ENCODE results near the gene DOCK8.
A peak's percentile ranks its signal among the peaks of the same experiment; 100 is the strongest.

Gene DOCK8

DNA sequence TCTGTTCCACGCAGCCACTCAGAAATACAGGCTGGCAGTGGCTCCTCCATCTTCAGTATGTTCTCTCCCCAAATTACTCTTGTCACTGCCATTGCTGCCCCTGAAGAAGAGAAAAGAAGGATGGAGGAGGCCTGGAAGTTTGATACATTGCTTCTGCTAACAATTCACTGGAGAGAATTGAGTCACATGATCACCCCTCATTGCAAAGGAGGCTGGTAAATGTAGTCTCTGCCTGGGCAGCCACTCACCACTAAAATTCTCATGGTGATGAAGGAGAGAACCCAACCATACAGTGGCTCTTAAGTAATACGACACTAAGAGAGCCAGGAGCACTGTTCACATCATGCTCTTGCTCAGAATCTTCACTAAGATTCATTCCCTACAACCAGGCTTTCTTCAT, 112.0 kb downstream of the DOCK8 start:
- FAIRE-seq = no peak
- TF ChIP-seq, protein P1, sequence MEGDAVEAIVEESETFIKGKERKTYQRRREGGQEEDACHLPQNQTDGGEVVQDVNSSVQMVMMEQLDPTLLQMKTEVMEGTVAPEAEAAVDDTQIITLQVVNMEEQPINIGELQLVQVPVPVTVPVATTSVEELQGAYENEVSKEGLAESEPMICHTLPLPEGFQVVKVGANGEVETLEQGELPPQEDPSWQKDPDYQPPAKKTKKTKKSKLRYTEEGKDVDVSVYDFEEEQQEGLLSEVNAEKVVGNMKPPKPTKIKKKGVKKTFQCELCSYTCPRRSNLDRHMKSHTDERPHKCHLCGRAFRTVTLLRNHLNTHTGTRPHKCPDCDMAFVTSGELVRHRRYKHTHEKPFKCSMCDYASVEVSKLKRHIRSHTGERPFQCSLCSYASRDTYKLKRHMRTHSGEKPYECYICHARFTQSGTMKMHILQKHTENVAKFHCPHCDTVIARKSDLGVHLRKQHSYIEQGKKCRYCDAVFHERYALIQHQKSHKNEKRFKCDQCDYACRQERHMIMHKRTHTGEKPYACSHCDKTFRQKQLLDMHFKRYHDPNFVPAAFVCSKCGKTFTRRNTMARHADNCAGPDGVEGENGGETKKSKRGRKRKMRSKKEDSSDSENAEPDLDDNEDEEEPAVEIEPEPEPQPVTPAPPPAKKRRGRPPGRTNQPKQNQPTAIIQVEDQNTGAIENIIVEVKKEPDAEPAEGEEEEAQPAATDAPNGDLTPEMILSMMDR (IDR thresholded peaks at IDR 0.05; ENCODE audit: insufficient read depth, missing control alignments) = no peak
- no peak for DNase-seq (ENCODE audit: insufficient read length, low spot score)

DNA sequence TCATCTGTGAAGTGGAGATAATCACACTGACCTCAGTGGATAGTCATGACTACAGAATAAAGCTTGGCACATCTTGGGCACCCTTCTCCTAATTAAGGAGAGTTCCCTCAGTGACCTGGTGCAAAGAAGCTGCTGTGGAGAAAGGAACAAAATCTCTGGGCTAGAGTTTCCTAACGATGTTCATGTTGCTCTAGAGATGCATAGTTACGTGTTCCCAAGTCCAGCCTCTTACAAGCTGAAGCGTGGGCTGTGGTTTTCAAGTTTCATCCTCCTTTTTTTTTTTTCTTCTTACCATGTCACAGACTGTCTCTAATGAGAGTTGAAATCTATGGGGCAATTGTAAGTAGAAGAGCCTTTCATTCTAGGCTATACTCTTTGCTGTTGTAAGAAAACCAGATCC, 113.8 kb downstream of the DOCK8 start:
- DNase-seq (ENCODE audit: insufficient read length, low spot score) (no peak), FAIRE-seq (no peak)
- TF ChIP-seq, protein P1 (IDR thresholded peaks at IDR 0.05; ENCODE audit: insufficient read depth, missing control alignments) = no peak

DNA sequence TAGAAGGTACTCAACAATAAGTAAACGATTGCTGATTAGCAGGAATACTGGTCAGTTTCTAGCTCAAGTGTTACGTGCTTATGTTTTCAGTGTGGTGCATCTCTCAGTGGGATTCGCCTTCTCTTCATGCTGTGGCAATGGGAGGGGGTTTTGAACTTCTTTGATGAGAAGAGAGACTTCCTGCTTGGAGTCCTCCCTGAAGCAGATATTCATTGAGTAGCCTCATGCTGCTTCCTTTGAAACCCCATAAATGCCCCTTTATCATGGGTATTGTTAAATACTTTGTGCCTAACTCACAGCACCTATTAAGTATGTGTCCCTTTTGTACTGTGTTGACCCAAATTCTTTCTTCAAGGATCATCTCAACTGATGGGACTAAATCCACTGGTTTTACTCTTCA, 116.5 kb downstream of the DOCK8 start:
- FAIRE-seq = no peak
- TF ChIP-seq, protein P1 (IDR thresholded peaks at IDR 0.05; ENCODE audit: insufficient read depth, missing control alignments) = no peak
- no peak for DNase-seq (ENCODE audit: insufficient read length, low spot score)

DNA sequence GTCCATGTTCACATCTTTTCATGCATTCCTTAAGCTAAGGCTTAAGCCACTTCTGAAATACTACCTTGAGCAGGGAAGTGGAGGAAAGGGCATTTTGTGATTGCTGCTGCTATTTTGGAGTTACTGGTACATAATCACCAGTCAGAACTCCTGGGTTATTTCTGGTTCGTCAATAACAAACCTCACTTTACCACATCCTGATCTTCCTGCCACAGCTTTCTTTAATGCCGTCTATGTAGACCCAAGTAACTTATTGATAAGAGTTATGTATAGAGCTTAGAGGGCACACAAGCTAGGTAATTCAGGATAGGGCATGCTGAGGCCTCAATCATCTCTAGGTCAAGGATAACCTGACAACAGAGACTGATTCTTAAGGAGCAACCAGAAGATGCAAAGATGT, 120.7 kb downstream of the DOCK8 start:
- TF ChIP-seq, protein P1 (IDR thresholded peaks at IDR 0.05; ENCODE audit: insufficient read depth, missing control alignments) = no peak
- FAIRE-seq (no peak), DNase-seq (ENCODE audit: insufficient read length, low spot score) (no peak)

DNA sequence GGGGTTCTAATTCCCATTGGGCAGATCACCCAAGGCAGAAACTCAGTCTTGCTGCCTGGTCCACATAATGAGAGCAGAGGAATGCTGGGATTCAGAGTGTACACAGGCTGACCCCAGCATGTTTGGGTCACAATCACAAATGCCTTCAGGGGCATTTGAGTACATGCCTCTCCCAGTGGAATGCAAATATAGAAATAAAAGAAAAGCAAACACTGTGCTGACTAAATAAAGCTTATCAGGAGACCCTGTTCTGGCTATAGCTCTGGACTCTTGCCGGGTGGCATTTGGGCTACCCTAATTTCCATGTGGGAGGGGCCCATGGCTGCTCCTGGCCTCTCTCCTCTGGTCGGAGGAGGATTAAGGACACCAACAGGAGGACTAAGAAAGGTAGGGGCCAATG, 121.4 kb downstream of the DOCK8 start:
- no peak for FAIRE-seq
- no peak for DNase-seq (ENCODE audit: insufficient read length, low spot score)
- TF ChIP-seq, protein P1 (IDR thresholded peaks at IDR 0.05; ENCODE audit: insufficient read depth, missing control alignments) = no peak

DNA sequence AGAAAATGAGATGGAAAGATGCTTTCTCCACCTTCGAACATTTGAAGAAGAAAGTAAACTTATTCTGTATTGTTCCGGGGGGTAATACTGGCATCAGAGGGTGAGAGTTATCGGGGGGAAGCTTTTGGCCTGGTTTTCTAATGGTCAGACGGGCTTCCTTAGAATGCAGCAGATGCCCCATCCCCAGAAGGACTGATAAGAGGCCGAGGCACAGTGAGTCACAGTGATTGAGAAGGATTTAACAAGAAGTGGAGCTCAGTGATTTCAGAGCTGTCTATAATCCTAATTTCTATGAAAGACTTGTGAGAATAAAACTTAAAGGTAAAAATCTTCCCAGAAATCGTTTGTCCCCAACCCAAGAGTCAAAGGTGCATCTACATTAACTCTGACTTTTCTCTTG, 123.9 kb downstream of the DOCK8 start:
- DNase-seq (ENCODE audit: insufficient read length, low spot score) (no peak), FAIRE-seq (peak; percentile 77)
- TF ChIP-seq, protein P1 (IDR thresholded peaks at IDR 0.05; ENCODE audit: insufficient read depth, missing control alignments) = no peak

DNA sequence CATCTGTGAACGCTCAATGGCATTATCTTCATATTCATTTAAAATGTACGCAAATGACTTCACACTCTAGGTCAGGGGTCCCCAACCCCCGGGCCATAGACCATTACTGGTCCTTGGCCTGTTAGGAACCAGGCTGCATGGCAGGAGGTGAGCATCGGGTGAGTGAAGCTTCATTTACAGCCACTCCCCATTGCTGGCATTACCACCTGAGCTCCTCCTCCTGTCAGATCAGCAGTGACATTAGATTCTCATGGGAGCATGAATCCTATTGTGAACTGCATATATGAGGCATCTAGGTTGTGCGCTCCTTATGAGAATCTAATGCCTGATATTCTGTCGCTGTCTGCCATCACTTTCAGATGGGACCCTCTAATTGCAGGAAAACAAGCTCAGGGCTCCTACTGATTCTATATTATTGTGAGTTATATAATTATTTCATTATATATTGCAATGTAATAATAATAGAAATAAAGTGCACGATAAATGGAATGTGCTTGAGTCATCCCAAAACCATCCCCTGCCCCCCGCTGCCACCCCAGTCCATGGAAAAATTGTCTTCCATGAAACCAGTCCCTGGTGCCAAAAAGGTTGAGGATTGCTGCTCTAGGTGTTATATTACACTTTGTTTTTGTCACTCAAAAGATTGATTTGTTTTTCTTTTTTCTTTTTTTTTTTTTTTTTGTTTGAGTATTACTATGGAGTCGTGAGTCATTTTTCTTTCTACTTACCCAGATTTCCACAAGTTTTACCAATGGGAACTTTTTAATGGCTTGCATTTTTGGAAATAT, 127.2 kb downstream of the DOCK8 start:
- DNase-seq (ENCODE audit: insufficient read length, low spot score) = no peak
- TF ChIP-seq, protein P1 (IDR thresholded peaks at IDR 0.05; ENCODE audit: insufficient read depth, missing control alignments) = no peak

More for the DNA sequence above, 127.2 kb downstream of the DOCK8 start:
- no peak for FAIRE-seq
